Measurements from ENCODE around the gene IRGQ.
A peak's percentile ranks its signal among the peaks of the same experiment; 100 is the strongest.
"Not testable (repeated sequence)": the region's sequence is repeated elsewhere in the genome, so short reads cannot be mapped to it uniquely, and the experiment has no call there.

IRGQ gene

DNA sequence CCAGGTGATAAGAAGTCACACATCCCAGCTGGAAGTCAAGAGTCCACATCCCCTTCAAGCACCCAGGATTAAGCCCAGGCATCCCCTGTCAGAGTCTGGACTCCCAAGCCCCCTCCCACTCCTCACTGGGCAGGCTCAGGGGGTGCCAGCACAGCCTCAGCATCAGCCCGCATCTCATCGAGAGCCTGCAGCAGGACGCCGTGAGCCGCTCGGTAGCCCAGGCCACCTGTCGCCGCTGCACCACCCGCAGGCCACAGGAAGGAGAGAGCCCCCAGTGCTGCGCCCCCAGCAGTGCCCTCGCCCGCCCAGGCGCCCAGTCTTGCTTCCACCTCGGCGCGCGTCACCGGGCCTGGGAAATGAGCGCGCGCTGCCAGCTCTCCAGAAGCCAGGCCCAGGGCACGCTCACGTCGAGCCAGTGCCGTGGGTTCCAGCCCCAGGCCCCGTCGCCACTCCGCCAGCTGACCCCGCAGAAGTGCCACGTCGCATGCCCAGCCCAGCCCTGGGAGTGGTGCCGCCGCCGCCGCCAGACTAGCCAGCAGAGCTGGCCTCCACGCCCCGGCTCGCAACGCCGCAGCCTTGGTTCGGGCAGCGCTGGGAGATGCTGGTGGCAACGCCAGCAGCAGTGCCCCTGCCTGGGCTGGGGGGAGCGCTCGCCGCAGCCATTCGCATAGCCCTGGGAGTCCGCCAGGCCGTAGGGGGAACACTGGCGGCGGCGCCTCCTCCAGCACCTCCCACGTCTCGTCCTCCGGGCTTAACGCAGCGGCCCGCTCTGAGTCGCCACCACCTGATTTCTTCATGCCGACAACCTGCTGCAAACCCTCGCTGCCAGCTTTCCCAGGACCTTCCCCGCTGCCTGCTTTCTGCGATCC lies 3.8 kb downstream of the IRGQ start:
- Histone ChIP-seq H3K4me1 (ENCODE audit: control insufficient read depth in 5 of 5, insufficient read depth in 5 of 5, low read length in 5 of 5) (peaks cover 5 to 33% (median 30%) of the 10 kb centered on the region in 5 donors), H3K9ac (ENCODE audit: low read length in 5 of 5) (no peak overlapping the region), H3K36me3 (ENCODE audit: control insufficient read depth in 5 of 5, insufficient read depth in 5 of 5, low read length in 5 of 5) (peaks cover 0 to 46% (median 33%) of the 10 kb centered on the region in 5 donors), H3K4me3 (ENCODE audit: low read depth in 1 of 5, low read length in 5 of 5) (no peak overlapping the region), H3K9me3 (ENCODE audit: control insufficient read depth in 5 of 5, low read length in 5 of 5) (no peaks in the 10 kb centered on the region), H3K27me3 (ENCODE audit: control insufficient read depth in 5 of 5, insufficient read depth in 4 of 5, low read length in 5 of 5) (no peaks in the 10 kb centered on the region), H3K27ac (ENCODE audit: low read depth, low read length) (no peak overlapping the region)

DNA sequence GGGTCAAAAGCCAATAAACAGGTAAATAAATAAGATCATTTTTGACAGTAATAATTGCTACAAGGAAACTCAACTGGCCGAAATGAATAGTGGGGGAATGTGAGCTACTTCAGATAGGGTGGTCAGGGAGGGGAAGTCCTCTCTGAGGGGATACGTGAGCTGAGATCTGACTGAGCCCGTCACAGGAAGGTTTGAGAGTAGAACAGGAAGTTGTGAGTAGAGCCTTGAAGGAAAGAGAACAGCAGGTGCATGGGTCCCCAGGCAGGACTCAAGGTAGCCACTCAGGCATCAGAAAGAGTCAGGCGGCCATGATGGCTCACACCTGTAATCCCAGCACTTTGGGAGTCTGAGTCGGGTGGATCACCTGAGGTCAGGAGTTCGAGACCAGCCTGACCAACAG lies 6.3 kb downstream of the IRGQ start:
- Histone ChIP-seq H3K9me3 (ENCODE audit: control insufficient read depth in 5 of 5, low read length in 5 of 5) (no peaks in the 10 kb centered on the region), H3K4me1 (ENCODE audit: control insufficient read depth in 5 of 5, insufficient read depth in 5 of 5, low read length in 5 of 5) (peaks cover 0 to 15% (median 12%) of the 10 kb centered on the region in 5 donors), H3K27ac (ENCODE audit: low read depth, low read length) (no peak overlapping the region), H3K9ac (ENCODE audit: low read length in 5 of 5) (no peak overlapping the region), H3K27me3 (ENCODE audit: control insufficient read depth in 5 of 5, insufficient read depth in 4 of 5, low read length in 5 of 5) (no peaks in the 10 kb centered on the region), H3K36me3 (ENCODE audit: control insufficient read depth in 5 of 5, insufficient read depth in 5 of 5, low read length in 5 of 5) (peaks cover 0 to 51% (median 39%) of the 10 kb centered on the region in 5 donors), H3K4me3 (ENCODE audit: low read depth in 1 of 5, low read length in 5 of 5) (no peak overlapping the region)

DNA sequence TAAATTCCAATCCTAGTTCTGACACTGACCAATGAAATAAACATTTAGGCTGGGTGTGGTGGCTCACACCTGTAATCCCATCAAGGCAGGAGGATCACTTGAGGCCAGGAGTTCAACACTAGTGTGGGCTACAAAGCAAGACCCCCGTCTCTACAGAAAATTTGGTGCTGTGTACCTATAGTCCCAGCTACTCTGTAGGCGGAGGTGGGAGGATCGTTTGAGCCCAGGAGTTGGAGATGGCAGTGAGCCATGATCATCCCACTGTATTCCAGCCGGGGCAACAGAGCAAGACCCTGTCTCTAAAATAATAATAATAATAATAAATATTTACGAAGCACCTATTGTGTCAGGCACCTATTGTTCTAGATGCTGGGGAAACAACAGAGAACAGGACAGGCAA lies 6.7 kb downstream of the IRGQ start:
- Histone ChIP-seq H3K27me3 (ENCODE audit: control insufficient read depth in 5 of 5, insufficient read depth in 4 of 5, low read length in 5 of 5) (no peaks in the 10 kb centered on the region), H3K9ac (ENCODE audit: low read length in 5 of 5) (no peak overlapping the region), H3K4me3 (ENCODE audit: low read depth in 1 of 5, low read length in 5 of 5) (no peak overlapping the region), H3K9me3 (ENCODE audit: control insufficient read depth in 5 of 5, low read length in 5 of 5) (no peaks in the 10 kb centered on the region), H3K36me3 (ENCODE audit: control insufficient read depth in 5 of 5, insufficient read depth in 5 of 5, low read length in 5 of 5) (peaks cover 0 to 51% (median 39%) of the 10 kb centered on the region in 5 donors), H3K4me1 (ENCODE audit: control insufficient read depth in 5 of 5, insufficient read depth in 5 of 5, low read length in 5 of 5) (peaks cover 0 to 12% (median 8%) of the 10 kb centered on the region in 5 donors), H3K27ac (ENCODE audit: low read depth, low read length) (no peak overlapping the region)

DNA sequence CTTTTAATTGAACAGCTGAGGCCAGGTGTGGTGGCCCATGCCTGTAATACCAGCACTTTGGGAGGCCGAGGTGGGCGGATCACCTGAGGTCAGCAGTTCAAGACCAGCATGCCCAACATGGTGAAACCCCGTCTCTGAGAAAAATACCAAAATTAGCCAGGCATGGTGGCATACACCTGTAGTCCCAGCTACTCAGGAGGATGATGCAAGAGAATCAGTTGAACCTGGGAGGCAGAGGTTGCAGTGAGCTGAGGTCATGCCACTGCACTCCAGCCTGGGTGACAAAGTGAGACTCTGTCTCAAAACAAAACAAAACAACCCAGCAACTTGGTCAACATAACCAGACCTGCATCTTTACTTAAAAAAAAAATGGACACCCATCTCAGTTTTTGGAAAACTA lies 8.9 kb downstream of the IRGQ start:
- H3K9me3 ChIP-seq (ENCODE audit: control insufficient read depth in 5 of 5, low read length in 5 of 5); H3K27ac ChIP-seq (ENCODE audit: low read depth, low read length); H3K9ac ChIP-seq (ENCODE audit: low read length in 5 of 5); H3K4me1 ChIP-seq (ENCODE audit: control insufficient read depth in 5 of 5, insufficient read depth in 5 of 5, low read length in 5 of 5); H3K4me3 ChIP-seq (ENCODE audit: low read depth in 1 of 5, low read length in 5 of 5); H3K27me3 ChIP-seq (ENCODE audit: control insufficient read depth in 5 of 5, insufficient read depth in 4 of 5, low read length in 5 of 5): not testable (repeated sequence)
- H3K36me3 ChIP-seq (ENCODE audit: control insufficient read depth in 5 of 5, insufficient read depth in 5 of 5, low read length in 5 of 5): peaks cover 0 to 32% (median 22%) of the 10 kb centered on the region in 5 donors

DNA sequence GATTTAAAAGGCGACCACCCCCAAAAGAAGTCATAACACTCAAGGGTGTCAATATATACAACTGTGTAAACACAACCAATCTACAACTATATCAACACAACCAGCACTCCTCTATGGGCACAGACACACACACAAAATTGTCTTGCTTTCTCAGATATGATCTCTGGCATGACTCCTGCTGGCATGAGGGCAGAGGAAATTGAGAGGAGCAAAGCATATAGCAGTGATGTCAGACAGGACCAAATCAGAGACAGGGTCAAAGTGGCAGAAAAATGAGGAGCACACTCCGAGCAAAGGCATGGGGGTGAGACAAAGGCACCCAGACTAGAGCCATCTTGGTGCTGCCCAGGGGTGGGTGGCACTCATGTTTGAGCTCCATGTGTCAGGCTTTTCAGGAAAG lies 9.6 kb downstream of the IRGQ start:
- Histone ChIP-seq H3K9ac (ENCODE audit: low read length in 5 of 5) (no peak overlapping the region), H3K27ac (ENCODE audit: low read depth, low read length) (no peak overlapping the region), H3K4me1 (ENCODE audit: control insufficient read depth in 5 of 5, insufficient read depth in 5 of 5, low read length in 5 of 5) (peaks cover 0 to 6% (median 2%) of the 10 kb centered on the region in 5 donors), H3K27me3 (ENCODE audit: control insufficient read depth in 5 of 5, insufficient read depth in 4 of 5, low read length in 5 of 5) (no peaks in the 10 kb centered on the region), H3K4me3 (ENCODE audit: low read depth in 1 of 5, low read length in 5 of 5) (no peak overlapping the region), H3K36me3 (ENCODE audit: control insufficient read depth in 5 of 5, insufficient read depth in 5 of 5, low read length in 5 of 5) (peaks cover 0 to 26% (median 19%) of the 10 kb centered on the region in 5 donors), H3K9me3 (ENCODE audit: control insufficient read depth in 5 of 5, low read length in 5 of 5) (no peaks in the 10 kb centered on the region)

DNA sequence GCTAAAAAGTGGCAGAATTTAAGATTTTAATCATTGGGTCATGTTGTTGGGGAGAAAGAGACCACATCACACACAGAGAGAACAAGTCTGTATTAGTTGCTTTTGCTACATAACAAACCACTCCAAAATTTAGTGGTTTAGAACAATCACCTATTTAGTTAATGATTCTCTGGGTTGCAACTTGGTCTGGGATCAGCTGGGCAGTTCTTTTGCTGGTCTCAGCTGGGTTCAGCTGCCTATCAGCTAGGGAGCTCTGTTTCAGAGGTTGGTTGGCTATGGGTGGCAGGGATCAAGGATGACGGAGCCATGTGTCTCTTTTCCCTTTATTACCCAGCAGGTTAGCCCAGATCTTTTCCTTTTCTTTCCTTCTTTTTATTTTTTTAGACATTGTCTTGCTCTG lies 11.4 kb downstream of the IRGQ start:
- H3K4me1 ChIP-seq (ENCODE audit: control insufficient read depth in 5 of 5, insufficient read depth in 5 of 5, low read length in 5 of 5): peaks cover 0 to 21% (median 17%) of the 10 kb centered on the region in 5 donors
- no peak overlapping the region for H3K9ac ChIP-seq (ENCODE audit: low read length in 5 of 5)
- H3K27me3 ChIP-seq (ENCODE audit: control insufficient read depth in 5 of 5, insufficient read depth in 4 of 5, low read length in 5 of 5): no peaks in the 10 kb centered on the region
- peaks cover 0 to 12% (median 7%) of the 10 kb centered on the region in 5 donors for H3K36me3 ChIP-seq (ENCODE audit: control insufficient read depth in 5 of 5, insufficient read depth in 5 of 5, low read length in 5 of 5)
- no peak overlapping the region for H3K4me3 ChIP-seq (ENCODE audit: low read depth in 1 of 5, low read length in 5 of 5)
- no peaks in the 10 kb centered on the region for H3K9me3 ChIP-seq (ENCODE audit: control insufficient read depth in 5 of 5, low read length in 5 of 5)
- H3K27ac ChIP-seq (ENCODE audit: low read depth, low read length): no peak overlapping the region

DNA sequence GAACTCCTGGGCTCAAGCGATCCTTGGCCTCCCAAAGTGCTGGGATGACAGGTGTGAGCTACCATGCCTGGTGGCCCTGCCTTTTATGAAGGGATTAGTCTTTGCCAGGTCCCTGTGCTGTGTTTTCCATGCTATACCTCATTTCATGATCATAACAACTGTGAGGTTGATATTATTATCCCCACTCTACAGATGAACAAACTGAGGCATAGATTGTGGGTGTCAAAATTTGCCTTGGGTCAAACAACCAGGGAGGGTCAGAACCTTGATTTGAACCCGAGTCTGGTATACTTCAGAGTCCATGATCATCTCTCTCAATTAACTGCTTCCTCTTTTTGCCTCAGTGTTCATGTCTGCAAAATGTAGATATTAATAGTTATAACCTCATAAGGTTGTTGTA lies 13.4 kb downstream of the IRGQ start:
- Histone ChIP-seq H3K9me3 (ENCODE audit: control insufficient read depth in 5 of 5, low read length in 5 of 5) (no peaks in the 10 kb centered on the region), H3K4me1 (ENCODE audit: control insufficient read depth in 5 of 5, insufficient read depth in 5 of 5, low read length in 5 of 5) (peaks cover 0 to 21% (median 17%) of the 10 kb centered on the region in 5 donors), H3K27me3 (ENCODE audit: control insufficient read depth in 5 of 5, insufficient read depth in 4 of 5, low read length in 5 of 5) (no peaks in the 10 kb centered on the region), H3K27ac (ENCODE audit: low read depth, low read length) (no peak overlapping the region), H3K36me3 (ENCODE audit: control insufficient read depth in 5 of 5, insufficient read depth in 5 of 5, low read length in 5 of 5) (peaks cover 0 to 11% (median 5%) of the 10 kb centered on the region in 5 donors), H3K4me3 (ENCODE audit: low read depth in 1 of 5, low read length in 5 of 5) (no peak overlapping the region), H3K9ac (ENCODE audit: low read length in 5 of 5) (no peak overlapping the region)

DNA sequence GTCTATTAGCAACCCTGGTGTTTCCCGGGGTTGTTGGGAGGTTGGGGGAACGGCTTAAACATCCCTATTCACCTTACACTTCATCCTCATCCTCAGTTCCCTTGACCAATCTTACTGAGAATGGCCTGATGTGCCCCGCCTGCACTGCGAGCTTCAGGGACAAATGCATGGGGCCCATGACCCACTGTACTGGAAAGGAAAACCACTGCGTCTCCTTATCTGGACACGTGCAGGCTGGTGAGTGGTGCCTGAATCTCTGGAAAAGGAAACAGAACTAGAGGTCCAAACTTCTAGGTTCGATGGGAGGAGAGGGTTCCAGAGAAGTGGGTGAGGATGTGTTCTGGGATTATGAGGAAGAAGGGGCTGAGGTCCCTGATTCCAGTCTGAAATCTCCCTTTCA lies 14.5 kb downstream of the IRGQ start:
- no peaks in the 10 kb centered on the region for H3K27me3 ChIP-seq (ENCODE audit: control insufficient read depth in 5 of 5, insufficient read depth in 4 of 5, low read length in 5 of 5)
- no peak overlapping the region for H3K27ac ChIP-seq (ENCODE audit: low read depth, low read length)
- peaks cover 0 to 7% (median 2%) of the 10 kb centered on the region in 5 donors for H3K36me3 ChIP-seq (ENCODE audit: control insufficient read depth in 5 of 5, insufficient read depth in 5 of 5, low read length in 5 of 5)
- peak overlapping the region in 4 of 5 donors; percentile 64 to 77 (median 66) for H3K4me3 ChIP-seq (ENCODE audit: low read depth in 1 of 5, low read length in 5 of 5)
- H3K9ac ChIP-seq (ENCODE audit: low read length in 5 of 5): peak overlapping the region in 3 of 5 donors; percentile 1 to 53 (median 26)
- no peaks in the 10 kb centered on the region for H3K9me3 ChIP-seq (ENCODE audit: control insufficient read depth in 5 of 5, low read length in 5 of 5)
- H3K4me1 ChIP-seq (ENCODE audit: control insufficient read depth in 5 of 5, insufficient read depth in 5 of 5, low read length in 5 of 5): peaks cover 0 to 21% (median 17%) of the 10 kb centered on the region in 5 donors

DNA sequence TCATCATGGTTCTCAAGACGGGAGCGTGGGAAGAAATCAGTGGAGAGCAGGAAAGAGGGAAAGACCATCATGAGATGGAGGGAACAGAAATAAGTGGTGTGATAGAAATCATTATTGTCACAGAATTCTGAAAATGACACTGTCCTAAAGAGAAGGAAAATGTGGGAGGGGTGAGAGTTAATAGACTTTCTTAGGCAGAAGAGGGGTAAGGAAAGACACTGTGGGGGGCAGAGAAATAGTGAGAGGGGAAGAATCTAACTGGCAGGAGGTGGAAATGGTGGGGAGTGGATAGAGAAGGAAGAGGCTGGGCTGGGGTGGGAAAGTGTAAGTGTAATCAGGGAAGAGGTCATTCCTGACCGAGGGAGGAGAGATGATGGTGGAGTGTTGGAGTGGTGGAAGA lies 17.1 kb downstream of the IRGQ start:
- no peaks in the 10 kb centered on the region for H3K9me3 ChIP-seq (ENCODE audit: control insufficient read depth in 5 of 5, low read length in 5 of 5)
- H3K27me3 ChIP-seq (ENCODE audit: control insufficient read depth in 5 of 5, insufficient read depth in 4 of 5, low read length in 5 of 5): no peaks in the 10 kb centered on the region
- no peak overlapping the region for H3K9ac ChIP-seq (ENCODE audit: low read length in 5 of 5)
- no peak overlapping the region for H3K27ac ChIP-seq (ENCODE audit: low read depth, low read length)
- H3K4me3 ChIP-seq (ENCODE audit: low read depth in 1 of 5, low read length in 5 of 5): no peak overlapping the region
- H3K4me1 ChIP-seq (ENCODE audit: control insufficient read depth in 5 of 5, insufficient read depth in 5 of 5, low read length in 5 of 5): peaks cover 5 to 37% (median 34%) of the 10 kb centered on the region in 5 donors
- H3K36me3 ChIP-seq (ENCODE audit: control insufficient read depth in 5 of 5, insufficient read depth in 5 of 5, low read length in 5 of 5): no peaks in the 10 kb centered on the region

Measured in subcutaneous abdominal adipose tissue (tissue), 5 donors.